Neuronal stem cell (in vitro differentiated cells): ENCODE measurements around the gene CTTNBP2NL.
"Not testable (repeated sequence)": the region's sequence is repeated elsewhere in the genome, so short reads cannot be mapped to it uniquely, and the experiment has no call there.

Source experiments
- DNase-seq: peaks from one replicate; pipeline ENCODE4 v3.0.0-alpha.2; 2013; ENCODE audit warnings: low spot score
- H2AFZ ChIP-seq: one replicate; pipeline ENCODE4 v1.6.1; 2013; ENCODE audit warnings: mild to moderate bottlenecking, low read length, inconsistent platforms
- H2AK5ac ChIP-seq: 2 replicates; pipeline ENCODE4 v1.6.1; 2013; ENCODE audit warnings: low read depth, mild to moderate bottlenecking, inconsistent platforms, low read length, moderate library complexity, mixed read lengths
- H2BK120ac ChIP-seq: 2 replicates; pipeline ENCODE4 v1.6.1; 2013; ENCODE audit warnings: low read depth, mild to moderate bottlenecking, inconsistent platforms, low read length, moderate library complexity, mixed read lengths
- H2BK12ac ChIP-seq: one replicate; pipeline ENCODE4 v1.6.1; 2013; ENCODE audit warnings: low read length, inconsistent platforms
- H2BK15ac ChIP-seq: 2 replicates; pipeline ENCODE4 v1.6.1; 2013; ENCODE audit warnings: mild to moderate bottlenecking, low read length, inconsistent platforms, mixed read lengths
- H2BK5ac ChIP-seq: one replicate; pipeline ENCODE4 v1.6.1; 2013; ENCODE audit warnings: inconsistent platforms, mild to moderate bottlenecking, low read length, moderate library complexity
- H3K14ac ChIP-seq: one replicate; pipeline ENCODE4 v1.6.1; 2013; ENCODE audit warnings: low read length, inconsistent platforms
- H3K18ac ChIP-seq: 2 replicates; pipeline ENCODE4 v1.6.1; 2013; ENCODE audit warnings: low read length, inconsistent platforms
- H3K23ac ChIP-seq: 2 replicates; pipeline ENCODE4 v1.6.1; 2013; ENCODE audit warnings: low read depth, mild to moderate bottlenecking, mixed read lengths, low read length, inconsistent platforms; ENCODE audit not compliant: poor library complexity
- H3K27ac ChIP-seq: replicated peaks from 3 replicates; pipeline ENCODE4 v1.5.1; 2013; ENCODE audit warnings: low read length, inconsistent platforms
- H3K27me3 ChIP-seq, 3 experiments: 2 replicates each; pipeline ENCODE4 v1.6.1; 2013; ENCODE audit warnings: low read length in 3 of 3, mild to moderate bottlenecking in 2 of 3, inconsistent platforms in 1 of 3, low read depth in 1 of 3, mixed read lengths in 1 of 3, moderate library complexity in 1 of 3; ENCODE audit not compliant: control insufficient read depth in 3 of 3, insufficient read depth in 3 of 3
- H3K36me3 ChIP-seq, 2 donors: replicated peaks in 1 of 2; 2 replicates each; pipeline ENCODE4 v1.6.1; 2013; ENCODE audit warnings: low read length in 2 of 2; ENCODE audit not compliant: control insufficient read depth in 2 of 2, insufficient read depth in 2 of 2
- H3K4ac ChIP-seq: 2 replicates; pipeline ENCODE4 v1.6.1; 2013; ENCODE audit warnings: inconsistent platforms, mild to moderate bottlenecking, low read length, moderate library complexity
- H3K4me1 ChIP-seq, 2 donors: 1 replicate in 1 of 2; 2 replicates in 1 of 2; pipeline ENCODE4 v1.6.1; 2013; ENCODE audit warnings: low read length in 2 of 2, low read depth in 1 of 2; ENCODE audit not compliant: control insufficient read depth in 2 of 2, insufficient read depth in 1 of 2
- H3K4me2 ChIP-seq: one replicate; pipeline ENCODE4 v1.6.1; 2013; ENCODE audit warnings: mild to moderate bottlenecking, low read length, inconsistent platforms; ENCODE audit not compliant: insufficient read depth, poor library complexity, severe bottlenecking
- H3K4me3 ChIP-seq, 2 donors: 2 replicates each; pipeline ENCODE4 v1.5.1; 2013; ENCODE audit warnings: low read length in 2 of 2, mild to moderate bottlenecking in 2 of 2, inconsistent platforms in 1 of 2, moderate library complexity in 1 of 2
- H3K79me1 ChIP-seq: one replicate; pipeline ENCODE4 v1.6.1; 2013; ENCODE audit warnings: low read depth, mild to moderate bottlenecking, inconsistent platforms, low read length, moderate library complexity
- H3K9ac ChIP-seq: one replicate; pipeline ENCODE4 v1.6.1; 2013; ENCODE audit warnings: mild to moderate bottlenecking, low read depth, low read length, inconsistent platforms; ENCODE audit not compliant: poor library complexity
- H3K9me3 ChIP-seq, 2 donors: replicated peaks in 1 of 2; 2 replicates each; pipeline versions ENCODE3 to v1.6.1; 2013; ENCODE audit warnings: low read length in 2 of 2, mild to moderate bottlenecking in 2 of 2, inconsistent platforms in 1 of 2, low read depth in 1 of 2, mixed read lengths in 1 of 2, moderate library complexity in 1 of 2; ENCODE audit not compliant: control insufficient read depth in 2 of 2, insufficient read depth in 1 of 2
- H4K8ac ChIP-seq: one replicate; pipeline ENCODE4 v1.6.1; 2013; ENCODE audit warnings: low read depth, mild to moderate bottlenecking, inconsistent platforms, low read length, moderate library complexity
- H4K91ac ChIP-seq: one replicate; pipeline ENCODE4 v1.6.1; 2013; ENCODE audit warnings: low read length, low read depth, mild to moderate bottlenecking, inconsistent platforms; ENCODE audit not compliant: poor library complexity
- WGBS, 2 donors: extraction: QIAGEN DNeasy Blood & Tissue Kit; methylation state at CpG; one replicate each; pipeline ENCODE4 v1.1.7; 2013; ENCODE audit warnings: missing lambda C conversion rate in 2 of 2, mixed read lengths in 1 of 2; ENCODE audit not compliant: insufficient read length in 2 of 2, insufficient replicate concordance in 1 of 2; ENCODE audit errors: extremely low coverage in 2 of 2; 5-methylcytosine and 5-hydroxymethylcytosine counted together

CTTNBP2NL gene

GRCh38 chr1:112450773-112451172 is 54.8 kb downstream of the CTTNBP2NL start:
- H2BK5ac ChIP-seq: no peak overlapping the region
- no peak overlapping the region for H3K4me2 ChIP-seq
- H4K91ac ChIP-seq: no peak overlapping the region
- H3K9ac ChIP-seq: no peak overlapping the region
- no peak for DNase-seq
- H3K9me3 ChIP-seq: no peaks in the 10 kb centered on the region
- H3K27me3 ChIP-seq: no peaks in the 10 kb centered on the region
- H2BK15ac ChIP-seq: no peak overlapping the region
- no peaks in the 10 kb centered on the region for H3K79me1 ChIP-seq
- no peak overlapping the region for H3K23ac ChIP-seq
- no peaks in the 10 kb centered on the region for H3K4me1 ChIP-seq
- no peak overlapping the region for H3K4ac ChIP-seq
- H2AK5ac ChIP-seq: no peak overlapping the region
- H3K4me3 ChIP-seq: no peak overlapping the region
- peaks cover 7 to 73% of the 10 kb centered on the region in 2 donors for H3K36me3 ChIP-seq
- no peak overlapping the region for H2BK120ac ChIP-seq
- H4K8ac ChIP-seq: no peak overlapping the region
- no peak overlapping the region for H3K27ac ChIP-seq
- H3K18ac ChIP-seq: no peak overlapping the region
- H3K14ac ChIP-seq: no peak overlapping the region
- H2BK12ac ChIP-seq: no peak overlapping the region
- H2AFZ ChIP-seq: no peak overlapping the region

- not testable (repeated sequence) for H3K27me3 ChIP-seq, H2BK120ac ChIP-seq, DNase-seq, H3K27ac ChIP-seq, H2BK5ac ChIP-seq, H3K18ac ChIP-seq, H2BK15ac ChIP-seq, H3K4me1 ChIP-seq, H3K9ac ChIP-seq, H3K23ac ChIP-seq, H3K9me3 ChIP-seq, H3K14ac ChIP-seq, H4K91ac ChIP-seq, H3K4me3 ChIP-seq, H2AK5ac ChIP-seq, H3K79me1 ChIP-seq, H2AFZ ChIP-seq, H3K4ac ChIP-seq, H4K8ac ChIP-seq, H3K4me2 ChIP-seq, H2BK12ac ChIP-seq
- WGBS, 2 donors: no CpG with 5 or more reads among the region's 3 CpGs
- H3K36me3 ChIP-seq: peaks cover 10 to 78% of the 10 kb centered on the region in 2 donors
Measured at GRCh38 chr1:112451301-112451700, 55.3 kb downstream of the CTTNBP2NL start.

- Histone ChIP-seq H2BK5ac (no peak overlapping the region), H4K91ac (no peak overlapping the region), H3K9me3 (no peaks in the 10 kb centered on the region), H3K9ac (no peak overlapping the region), H2AK5ac (no peak overlapping the region), H2BK120ac (no peak overlapping the region), H4K8ac (no peak overlapping the region), H3K79me1 (no peaks in the 10 kb centered on the region), H2AFZ (no peak overlapping the region), H3K4me2 (no peak overlapping the region), H3K4me3 (no peak overlapping the region), H2BK12ac (no peak overlapping the region), H3K23ac (no peak overlapping the region), H3K36me3 (peaks cover 26 to 92% of the 10 kb centered on the region in 2 donors), H3K14ac (no peak overlapping the region), H3K18ac (no peak overlapping the region), H3K27me3 (no peaks in the 10 kb centered on the region), H2BK15ac (no peak overlapping the region), H3K4ac (no peak overlapping the region), H3K4me1 (no peaks in the 10 kb centered on the region), H3K27ac (no peak overlapping the region)
- no CpG with 5 or more reads among the region's 1 CpG for WGBS, 2 donors
- DNase-seq: no peak
Measured at GRCh38 chr1:112453876-112454275, 57.9 kb downstream of the CTTNBP2NL start.

DNA sequence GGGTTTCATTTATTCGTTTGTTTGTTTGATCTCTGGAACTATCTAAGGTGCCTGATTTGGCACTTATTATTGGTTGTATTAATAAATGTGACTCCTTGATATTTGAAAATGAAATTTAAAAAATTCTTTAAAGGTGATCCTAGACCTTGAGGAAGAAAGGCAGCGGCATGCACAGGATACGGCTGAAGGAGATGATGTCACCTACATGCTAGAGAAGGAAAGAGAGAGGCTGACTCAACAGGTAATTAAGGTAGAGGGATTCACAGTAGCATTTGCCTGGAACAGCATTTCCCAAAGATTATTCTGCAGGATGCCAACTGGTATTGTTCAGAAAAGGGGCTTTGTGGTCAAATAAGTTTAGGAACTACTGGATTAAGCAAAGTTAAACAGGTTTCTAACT is 58.3 kb downstream of the CTTNBP2NL start:
- Histone ChIP-seq H3K4me1 (no peaks in the 10 kb centered on the region), H3K4me3 (no peak overlapping the region), H3K79me1 (no peaks in the 10 kb centered on the region), H2BK5ac (no peak overlapping the region), H2AFZ (no peak overlapping the region), H2AK5ac (no peak overlapping the region), H3K27ac (no peak overlapping the region), H3K9me3 (no peaks in the 10 kb centered on the region), H4K91ac (no peak overlapping the region), H3K4ac (no peak overlapping the region), H2BK15ac (no peak overlapping the region), H2BK120ac (no peak overlapping the region), H3K23ac (no peak overlapping the region), H2BK12ac (no peak overlapping the region), H3K18ac (no peak overlapping the region), H4K8ac (no peak overlapping the region), H3K36me3 (peaks cover 26 to 92% of the 10 kb centered on the region in 2 donors), H3K9ac (no peak overlapping the region), H3K27me3 (no peaks in the 10 kb centered on the region), H3K4me2 (no peak overlapping the region), H3K14ac (no peak overlapping the region)
- no CpG with 5 or more reads among the region's 3 CpGs for whole genome bisulfite sequencing, 2 donors
- DNase-seq: no peak
